Adrenal gland (tissue), 12 donors: ENCODE results near the gene KMT2C. TPM values are rescaled to one million over a fixed set of nuclear protein-coding genes. Genes with fewer than 3 reads are reported as not detected.
A peak's percentile ranks its signal among the peaks of the same experiment; 100 is the strongest.

ENCODE experiments used
- DNase-seq, 7 donors: peaks; one replicate each; pipeline ENCODE4 v3.0.0-alpha.2; 2019 to 2020
- H3K27ac ChIP-seq, 5 donors: fragments of 200-600 bp; sonication (generic) in 4 of 5; 1 replicate in 3 of 5; 2 replicates in 2 of 5; pipeline versions ENCODE4 v1.5.1 to v1.8.0; 2016 to 2020; ENCODE audit warnings: mild to moderate bottlenecking in 1 of 5
- H3K27me3 ChIP-seq: fragments of 200-600 bp; 2 replicates; pipeline ENCODE4 v1.8.0; 2021
- H3K36me3 ChIP-seq, 2 donors: fragments of 200-600 bp; replicated peaks in 1 of 2; 1 replicate in 1 of 2; 2 replicates in 1 of 2; pipeline versions ENCODE4 v1.5.1 to v1.8.0; 2018 to 2022
- H3K4me1 ChIP-seq, 2 donors: fragments of 200-600 bp; replicated peaks in 1 of 2; 1 replicate in 1 of 2; 2 replicates in 1 of 2; pipeline versions ENCODE4 v1.5.1 to v1.8.0; 2018 to 2021
- H3K4me3 ChIP-seq, 4 donors: fragments of 200-600 bp; sonication (generic) in 3 of 4; one replicate each; pipeline ENCODE4 v1.5.1; 2016 to 2018
- H3K9me3 ChIP-seq, 3 donors: fragments of 200-600 bp; sonication (generic) in 1 of 3; replicated peaks in 1 of 3; 1 replicate in 2 of 3; 2 replicates in 1 of 3; pipeline versions ENCODE4 v1.5.1 to v1.8.0; 2016 to 2021
- CTCF ChIP-seq, 6 experiments: fragments of 450-650 bp in 4 of 6; fragments of 200-600 bp in 2 of 6; sonication (generic) in 1 of 6; IDR thresholded peaks; 1 replicate in 5 of 6; 2 replicates in 1 of 6; pipeline versions ENCODE4 v1.5.1 to v1.8.0; 2016 to 2021; ENCODE audit warnings: antibody characterized with exemption in 6 of 6, mild to moderate bottlenecking in 2 of 6, moderate library complexity in 1 of 6
- POLR2A ChIP-seq, 2 donors: fragments of 450-650 bp; IDR thresholded peaks; one replicate each; pipeline ENCODE4 v1.6.1; 2017; ENCODE audit warnings: antibody characterized with exemption in 2 of 2, mild to moderate bottlenecking in 2 of 2, moderate library complexity in 1 of 2
- WGBS, 4 donors: extraction: QIAGEN DNeasy Blood & Tissue Kit in 2 of 4; methylation state at CpG; one replicate each; pipeline versions ENCODE4 v1.1.5 to v1.1.7; 2013 to 2017; 5-methylcytosine and 5-hydroxymethylcytosine counted together
- intact Hi-C, 2 donors: fragments of 100-400 bp; cut with DNase I; formaldehyde crosslinking; loops; one replicate each; pipeline versions ENCODE4 v1.14.1 to v1.15.0; 2022 to 2023
- polyA plus RNA-seq, 3 donors: library from polyadenylated mRNA; stranded (reverse); fragments of 200-250 nt in 2 of 3; fragments of 350-450 nt in 1 of 3; fragmentation: Illumina TruSeq in 1 of 3; extraction: RNeasy Lipid Tissue Mini Kit (QIAGEN cat#74804) in 1 of 3; gene quantifications; one replicate each; pipeline ENCODE4 v1.2.3, GENCODE V29; 2013 to 2014
- total RNA-seq, 9 donors: library from RNA; depleted of rRNA in 4 of 9; stranded (reverse); fragments of >200 nt in 4 of 9; fragments of 120-200 nt in 1 of 9; fragmentation: NEBNext Ultra II Directional in 1 of 9; extraction: Animal tissue kit (Norgen Biotek cat#: 25700) in 1 of 9; gene quantifications; one replicate each; pipeline versions ENCODE4 v1.1.0 to v1.2.4, GENCODE V29; 2013 to 2023
- donor health status: healthy with polysubstance abuse.
- donor health status: Bipolar disorder and iron deficiency.
- donor health status: DM: yes; HTN: yes; CAD: no.
- donor health status: DM: no; HTN: no; CAD: no.
- donor health status: DM: no; HTN: no; CAD: no.
- donor health status: DM: yes; HTN: yes; CAD: no.

KMT2C gene
- total and polyA plus RNA-seq, 12 donors = 6.9 to 105 (median 55.6) TPM

DNA sequence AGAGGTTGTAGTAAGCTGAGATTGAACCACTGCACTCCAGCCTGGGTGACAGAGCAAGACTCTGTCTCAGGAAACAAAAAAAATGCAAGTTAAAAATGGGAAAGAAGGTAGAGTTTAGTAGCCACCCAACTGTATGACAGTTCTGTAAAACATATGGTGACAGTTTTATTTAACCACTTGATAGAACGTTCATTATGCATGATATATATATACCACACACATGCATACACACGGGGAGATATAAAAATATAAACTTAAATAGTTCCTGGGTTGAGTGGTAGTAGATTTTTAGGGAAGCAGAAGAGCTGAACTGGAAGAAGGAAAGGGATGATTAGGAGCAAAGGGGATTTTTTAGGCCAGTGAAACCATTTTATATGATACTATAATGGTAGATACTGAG lies 120.0 kb downstream of the KMT2C start:
- intact Hi-C loops = no loop called here
- Histone ChIP-seq H3K36me3 (peaks cover 0 to 5% of the 10 kb centered on the region in 2 donors), H3K27ac (no peak overlapping the region), H3K4me3 (no peak overlapping the region), H3K27me3 (no peaks in the 10 kb centered on the region), H3K9me3 (no peaks in the 10 kb centered on the region), H3K4me1 (peaks cover 14 to 44% of the 10 kb centered on the region in 2 donors)
- TF ChIP-seq POLR2A (IDR thresholded peaks at IDR 0.05) (no peak), CTCF (IDR thresholded peaks at IDR 0.05) (no peak)
- WGBS, 4 donors = 65 to 89% (median 80%) methylated on average over 2 of the region's 2 CpGs
- no peak for DNase-seq

DNA sequence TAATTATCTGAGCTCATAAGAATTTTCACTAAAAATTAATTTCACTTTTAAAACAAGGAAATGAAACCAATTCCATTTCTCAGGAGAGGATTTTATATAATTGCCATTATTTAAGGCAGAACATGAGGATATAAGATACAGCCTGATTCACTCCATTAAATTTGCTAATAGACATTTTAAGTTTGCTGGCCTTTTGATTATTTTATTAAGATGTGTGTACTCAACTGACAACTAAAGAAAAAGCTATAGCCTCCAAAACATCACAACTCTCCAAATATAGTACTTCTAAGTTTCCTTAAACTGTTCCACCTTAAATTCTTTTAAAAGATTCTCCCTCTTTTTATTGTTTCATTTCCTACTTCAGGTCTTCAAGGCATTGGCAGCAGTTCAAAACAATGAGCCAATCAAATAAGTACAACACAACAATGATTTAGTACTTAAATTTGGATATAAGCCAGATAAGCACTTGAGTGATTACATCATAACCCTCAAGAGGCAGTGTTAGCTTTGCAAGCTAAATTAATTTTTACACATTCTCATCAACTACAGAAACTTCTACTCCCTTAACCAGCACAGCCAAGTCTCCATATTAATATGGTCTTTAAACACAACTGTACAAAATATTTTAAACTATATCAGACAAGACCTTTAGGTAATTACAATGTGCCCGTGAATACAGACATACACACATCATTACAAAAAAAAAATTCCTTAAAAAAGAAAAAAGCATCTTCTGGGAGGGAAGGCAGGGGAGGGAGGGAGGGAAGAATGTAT lies 121.8 kb downstream of the KMT2C start:
- DNase-seq = peak in 6 of 7 donors; percentile 29 to 74 (median 58)
- 53 to 68% (median 55%) methylated on average over 1 of the region's 1 CpG for WGBS, 4 donors
- no peak overlapping the region for H3K27ac ChIP-seq
- peak overlapping the region in 1 of 4 donors; percentile 34 for H3K4me3 ChIP-seq
- H3K36me3 ChIP-seq = peaks cover 5 to 9% of the 10 kb centered on the region in 2 donors
- intact Hi-C loops = no loop called here
- no peaks in the 10 kb centered on the region for H3K27me3 ChIP-seq
- H3K9me3 ChIP-seq = no peaks in the 10 kb centered on the region
- H3K4me1 ChIP-seq = peaks cover 14 to 44% of the 10 kb centered on the region in 2 donors
- TF ChIP-seq POLR2A (IDR thresholded peaks at IDR 0.05) (no peak), CTCF (IDR thresholded peaks at IDR 0.05) (no peak)

GRCh38 chr7:152313217-152313616 lies 122.6 kb downstream of the KMT2C start:
- H3K27me3 ChIP-seq = no peaks in the 10 kb centered on the region
- intact Hi-C loops = no loop called here

DNA sequence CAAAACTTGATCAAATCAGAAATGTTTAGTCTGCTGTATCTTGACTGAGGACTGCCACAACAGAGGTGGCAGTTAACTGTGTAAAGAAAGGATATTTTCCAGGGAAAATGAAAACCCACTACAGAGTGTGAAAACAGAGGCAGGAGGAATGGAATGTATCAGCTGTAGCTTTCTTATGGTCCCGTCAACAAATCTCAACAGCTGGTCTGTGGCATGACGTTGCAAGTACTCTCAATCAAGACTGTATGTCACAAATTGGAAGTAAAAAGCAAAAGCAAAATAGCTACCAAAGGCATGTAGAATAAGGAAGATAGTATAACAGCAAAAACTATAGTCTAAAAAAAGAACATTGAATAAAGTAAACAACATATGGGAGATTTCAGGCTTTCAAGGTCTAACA lies 123.5 kb downstream of the KMT2C start:
- Histone ChIP-seq H3K27ac (no peak overlapping the region), H3K4me1 (peaks cover 11 to 44% of the 10 kb centered on the region in 2 donors), H3K36me3 (peaks cover 5 to 9% of the 10 kb centered on the region in 2 donors), H3K4me3 (no peak overlapping the region), H3K9me3 (no peaks in the 10 kb centered on the region), H3K27me3 (no peaks in the 10 kb centered on the region)
- WGBS, 4 donors = 63 to 75% (median 70%) methylated on average over 2 of the region's 2 CpGs
- DNase-seq = no peak
- intact Hi-C loops = no loop called here
- TF ChIP-seq POLR2A (IDR thresholded peaks at IDR 0.05) = no peak
- no peak for TF ChIP-seq CTCF (IDR thresholded peaks at IDR 0.05)

More at GRCh38 chr7:152313217-152313616, 122.6 kb downstream of the KMT2C start:
- Histone ChIP-seq H3K4me1 (peaks cover 14 to 44% of the 10 kb centered on the region in 2 donors), H3K4me3 (peak overlapping the region in 1 of 4 donors; percentile 34), H3K9me3 (no peaks in the 10 kb centered on the region), H3K36me3 (peaks cover 5 to 9% of the 10 kb centered on the region in 2 donors), H3K27ac (no peak overlapping the region)
- TF ChIP-seq CTCF (IDR thresholded peaks at IDR 0.05) = no peak
- no peak for DNase-seq
